ENCODE results near the gene SETD4.

Gene SETD4

DNA sequence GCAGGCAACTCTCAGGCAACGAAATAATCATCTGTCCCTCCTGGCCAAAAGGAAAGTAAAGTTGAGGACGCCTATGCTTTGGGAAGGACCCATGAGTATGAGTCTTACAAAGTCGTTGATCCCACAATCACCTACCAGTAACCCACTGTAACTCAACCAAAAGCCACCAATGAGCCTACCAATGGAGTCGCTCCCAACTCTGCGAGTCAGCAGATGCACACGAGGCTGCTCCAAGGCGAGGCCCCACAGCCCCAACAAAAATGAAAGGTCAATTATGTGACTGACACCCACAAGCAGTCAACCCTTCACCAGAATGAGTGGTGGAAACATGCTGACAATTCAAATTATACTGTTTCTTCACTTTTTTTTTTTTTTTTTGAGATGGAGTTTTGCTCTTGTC, 12.0 kb downstream of the SETD4 start:
- no peak for DNase-seq (ENCODE audit: low read depth in 3 of 3, low spot score in 1 of 3)

DNA sequence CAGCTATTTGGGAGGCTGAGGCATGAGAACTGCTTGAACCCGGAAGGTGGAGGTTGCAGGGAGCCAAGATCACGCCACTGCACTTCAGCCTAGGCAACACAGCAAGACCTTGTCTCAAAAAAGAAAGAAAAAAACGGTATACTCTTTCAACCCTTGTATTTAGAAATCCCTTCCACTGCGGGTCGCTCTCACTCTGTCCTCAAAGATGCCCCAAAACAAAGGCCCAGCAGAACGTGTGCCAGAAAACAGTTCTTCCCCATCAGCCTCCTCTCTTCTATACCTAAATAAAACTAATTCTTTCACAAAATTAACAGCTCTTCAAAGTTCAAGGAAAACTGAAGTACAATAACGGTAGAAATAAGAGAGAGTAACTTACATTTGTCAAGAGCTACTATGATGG, 13.2 kb downstream of the SETD4 start:
- DNase-seq (ENCODE audit: low read depth in 3 of 3, low spot score in 1 of 3) = no peak

DNA sequence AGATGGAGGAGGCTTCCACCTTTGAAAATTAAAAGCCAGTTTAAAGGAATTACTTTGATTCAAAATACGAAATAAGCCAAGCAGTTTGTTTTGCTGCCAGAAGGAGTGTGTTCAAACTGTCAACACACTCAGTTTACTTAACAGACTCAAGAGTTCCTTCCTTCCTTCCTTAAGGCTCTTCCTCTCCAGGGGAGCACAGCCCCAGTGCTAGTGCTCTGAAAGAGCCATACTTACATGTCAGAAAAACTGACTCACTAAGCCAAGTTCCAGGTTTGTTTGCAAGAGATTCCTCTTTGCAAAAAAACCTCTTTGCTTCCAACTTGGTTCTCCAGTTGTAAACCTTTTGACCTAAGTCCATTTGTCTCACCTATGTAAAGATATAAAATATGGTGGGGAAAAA, 14.3 kb downstream of the SETD4 start:
- no peak for DNase-seq (ENCODE audit: low read depth in 3 of 3, low spot score in 1 of 3)

DNA sequence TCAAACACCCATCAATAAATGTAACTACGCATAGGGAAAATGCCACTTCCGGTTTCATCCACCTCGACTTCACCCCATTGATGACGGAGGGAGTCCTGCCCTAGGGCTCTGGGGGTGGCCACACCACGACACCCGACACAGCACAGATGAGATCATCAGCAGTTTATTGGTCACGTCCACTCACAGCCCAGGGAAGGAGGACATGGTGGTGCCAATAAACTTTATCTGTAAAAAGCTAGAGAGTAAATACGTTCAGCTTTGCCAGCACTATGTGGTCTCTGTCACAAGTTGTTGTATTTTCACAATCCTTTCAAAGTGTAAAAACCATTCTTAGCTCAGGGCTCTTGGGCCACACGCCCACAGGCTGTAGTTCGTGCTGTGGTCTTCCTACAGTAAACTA, 16.3 kb downstream of the SETD4 start:
- no peak for DNase-seq (ENCODE audit: low read depth in 3 of 3, low spot score in 1 of 3)

DNA sequence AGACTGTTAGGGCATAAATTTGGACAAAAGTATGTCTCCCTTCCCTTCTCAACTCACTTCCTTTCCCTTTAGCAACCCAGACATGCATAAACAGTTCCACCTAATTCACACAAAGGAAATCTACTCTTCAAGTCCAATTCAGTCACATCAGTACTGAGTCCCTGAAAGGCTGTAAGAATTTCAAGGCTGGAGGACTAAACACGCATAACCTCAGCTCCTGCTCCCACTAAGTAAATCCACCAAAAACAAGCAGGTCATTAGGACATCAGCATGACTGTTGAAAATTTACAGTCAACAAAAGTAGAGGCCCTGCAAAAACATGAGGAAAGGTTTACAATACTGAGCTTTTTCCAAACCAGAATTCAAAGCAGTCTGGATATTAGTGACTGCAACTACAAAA, 18.4 kb downstream of the SETD4 start:
- no peak for DNase-seq (ENCODE audit: low read depth in 3 of 3, low spot score in 1 of 3)

DNA sequence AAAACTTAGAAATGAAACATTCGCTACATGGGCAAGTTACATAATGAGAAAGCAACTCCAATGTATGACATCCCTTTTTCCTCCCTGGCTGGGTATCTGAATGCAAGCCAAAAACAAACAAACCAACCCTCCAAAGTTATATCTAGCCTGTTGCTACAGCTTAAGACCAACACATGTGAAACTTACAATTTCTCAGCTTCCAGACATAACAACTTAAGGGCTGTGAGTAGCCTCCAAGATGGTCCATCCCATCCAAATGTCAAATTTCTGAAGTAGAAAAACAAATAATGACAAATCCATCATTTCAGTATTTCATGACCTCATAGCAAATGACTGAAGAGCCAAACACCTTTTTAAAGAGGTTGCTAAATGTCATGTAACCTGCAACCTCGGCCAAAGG, 19.9 kb downstream of the SETD4 start:
- no peak for DNase-seq (ENCODE audit: low read depth in 3 of 3, low spot score in 1 of 3)

DNA sequence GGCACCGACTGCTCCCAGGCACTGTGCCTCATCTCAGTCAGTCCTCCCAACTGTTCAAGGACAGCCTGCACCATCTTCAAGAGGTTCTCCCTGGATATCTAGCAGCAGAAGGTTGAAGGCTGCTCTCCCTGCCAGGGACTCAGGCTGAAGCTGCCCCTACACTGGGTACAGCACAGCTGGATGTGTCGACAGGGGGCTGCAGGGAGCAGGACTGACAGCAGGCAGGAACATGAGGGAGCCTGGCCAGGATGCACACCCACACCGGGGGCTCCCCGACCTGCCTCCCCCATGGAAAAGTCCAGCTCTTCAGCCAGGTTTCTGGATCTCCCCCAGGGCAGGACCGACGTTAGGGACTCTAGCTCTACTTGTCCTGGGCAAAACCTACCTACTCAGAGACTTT, 20.5 kb downstream of the SETD4 start:
- DNase-seq (ENCODE audit: low read depth in 3 of 3, low spot score in 1 of 3) = no peak

DNA sequence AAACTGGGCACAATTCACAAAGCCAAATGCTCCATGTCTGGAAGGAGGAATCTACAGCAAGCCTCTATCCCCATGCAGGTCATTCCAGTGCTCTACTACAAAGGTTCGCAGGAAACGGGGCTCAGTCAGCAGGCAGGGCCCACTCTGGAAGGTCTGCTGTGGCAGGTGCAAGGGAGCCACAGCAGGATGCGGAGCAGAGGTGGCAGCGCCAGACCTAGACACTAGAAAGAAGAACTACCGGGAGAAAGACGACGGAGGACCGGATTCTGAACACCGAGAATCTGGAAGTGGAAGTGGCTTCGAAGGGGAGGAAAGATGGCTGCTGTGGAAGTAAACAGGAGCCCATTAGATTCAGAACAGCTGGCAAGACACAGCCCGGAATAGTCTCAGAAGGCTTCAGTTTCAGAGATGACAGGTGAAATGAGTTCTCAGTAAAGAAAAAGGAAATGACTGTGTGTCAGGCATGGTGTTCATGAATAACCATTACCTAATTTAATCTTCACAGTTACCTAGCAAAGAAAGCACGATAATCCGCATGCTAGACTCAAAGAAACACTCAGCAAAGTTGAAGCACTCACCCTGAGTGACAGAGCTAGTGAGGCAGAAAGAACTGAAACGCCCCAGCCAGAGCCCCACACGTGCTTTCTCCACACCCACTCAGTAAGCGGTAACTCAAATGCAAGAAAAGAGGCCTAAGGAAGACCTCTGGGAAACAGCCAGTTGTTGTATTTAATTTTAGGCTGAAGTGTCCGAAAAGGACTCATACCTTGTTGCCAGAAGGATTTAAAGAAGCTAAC, 21.4 kb downstream of the SETD4 start:
- DNase-seq (ENCODE audit: low read depth in 3 of 3, low spot score in 1 of 3) = no peak

DNA sequence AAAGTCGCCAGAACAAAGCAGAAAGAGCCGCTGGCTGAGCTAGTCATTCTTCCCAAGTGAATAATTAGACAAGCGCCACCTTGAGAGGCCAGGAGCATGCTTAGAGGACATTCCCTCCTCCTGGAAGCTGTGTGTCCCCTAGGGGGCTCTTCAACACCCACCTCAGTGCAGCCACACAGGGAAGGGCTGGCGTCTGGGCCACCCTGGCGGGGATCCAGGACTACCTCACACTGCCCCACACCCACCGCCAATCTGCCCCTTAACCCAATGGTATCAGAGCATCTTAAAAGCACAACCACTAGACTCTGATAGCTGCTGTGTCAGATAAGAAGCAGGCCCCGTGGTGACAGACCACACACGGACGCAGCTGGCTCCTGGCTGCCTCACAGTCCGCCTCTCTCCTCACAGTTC, 24.9 kb downstream of the SETD4 start:
- no peak for DNase-seq (ENCODE audit: low read depth in 3 of 3, low spot score in 1 of 3)

DNA sequence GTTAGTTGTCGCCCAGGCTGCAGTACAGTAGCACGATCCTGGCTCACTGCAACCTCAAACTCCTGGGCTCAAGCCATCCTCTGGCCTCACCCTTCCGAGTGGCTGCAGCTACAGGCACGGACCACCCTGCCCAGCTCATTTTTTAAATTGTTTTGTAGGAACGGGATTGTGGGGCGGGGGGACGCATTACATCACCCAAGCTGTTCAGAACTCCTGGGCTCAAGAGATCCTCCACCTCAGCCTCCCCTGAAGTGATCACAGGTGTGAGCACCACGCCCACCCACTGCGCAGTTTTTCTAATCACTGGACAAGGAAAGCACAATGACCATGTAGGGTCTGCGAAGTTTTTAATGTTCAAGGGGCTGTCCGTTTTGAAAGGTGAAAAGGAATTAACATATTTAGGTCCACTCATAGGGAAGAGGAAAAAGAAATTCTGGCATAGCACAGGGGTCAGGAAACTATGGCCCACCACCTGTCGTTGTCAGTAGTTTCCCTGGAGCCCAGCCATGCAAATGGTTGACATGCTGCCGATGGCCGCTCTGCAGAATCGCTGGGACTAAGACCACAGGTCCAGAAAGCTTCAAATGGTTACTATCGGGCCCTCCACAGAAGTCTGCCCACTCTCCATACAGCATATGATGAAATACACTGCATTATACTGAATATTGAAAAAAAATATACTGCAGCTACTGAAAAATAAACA, 26.0 kb downstream of the SETD4 start:
- no peak for DNase-seq (ENCODE audit: low read depth in 3 of 3, low spot score in 1 of 3)

DNA sequence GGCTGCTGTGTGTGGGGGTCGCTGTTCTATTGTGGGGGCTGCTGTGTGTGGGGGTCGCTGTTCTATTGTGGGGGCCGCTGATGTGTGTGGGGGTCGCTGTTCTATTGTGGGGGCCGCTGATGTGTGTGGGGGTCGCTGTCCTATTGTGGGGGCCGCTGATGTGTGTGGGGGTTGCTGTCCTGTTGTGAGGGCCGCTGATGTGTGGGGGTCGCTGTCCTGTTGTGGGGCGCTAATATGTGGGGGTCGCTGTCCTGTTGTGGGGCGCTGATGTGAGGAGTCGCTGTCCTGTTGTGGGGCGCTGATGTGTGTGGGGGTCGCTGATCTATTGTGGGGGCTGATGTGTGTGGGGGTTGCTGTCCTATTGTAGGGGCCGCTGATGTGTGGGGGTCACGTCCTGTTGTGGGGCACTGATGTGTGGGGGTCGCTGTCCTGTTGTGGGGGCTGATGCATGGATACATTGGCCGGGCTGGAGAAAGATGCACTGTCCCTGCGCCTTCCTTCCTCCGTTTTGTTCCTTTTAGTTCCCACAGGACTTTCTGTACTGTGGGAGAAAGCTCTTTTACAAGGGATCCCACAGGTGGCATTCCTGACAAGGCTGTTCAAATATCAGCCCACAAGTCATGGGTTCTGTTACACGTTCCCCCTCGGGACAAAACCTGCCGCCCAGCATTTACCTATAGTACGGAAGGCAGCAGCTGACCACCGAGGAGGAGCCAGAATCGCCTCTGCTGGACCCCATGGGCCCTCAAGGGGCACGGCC, 27.5 kb downstream of the SETD4 start:
- no peak for DNase-seq (ENCODE audit: low read depth in 3 of 3, low spot score in 1 of 3)

DNA sequence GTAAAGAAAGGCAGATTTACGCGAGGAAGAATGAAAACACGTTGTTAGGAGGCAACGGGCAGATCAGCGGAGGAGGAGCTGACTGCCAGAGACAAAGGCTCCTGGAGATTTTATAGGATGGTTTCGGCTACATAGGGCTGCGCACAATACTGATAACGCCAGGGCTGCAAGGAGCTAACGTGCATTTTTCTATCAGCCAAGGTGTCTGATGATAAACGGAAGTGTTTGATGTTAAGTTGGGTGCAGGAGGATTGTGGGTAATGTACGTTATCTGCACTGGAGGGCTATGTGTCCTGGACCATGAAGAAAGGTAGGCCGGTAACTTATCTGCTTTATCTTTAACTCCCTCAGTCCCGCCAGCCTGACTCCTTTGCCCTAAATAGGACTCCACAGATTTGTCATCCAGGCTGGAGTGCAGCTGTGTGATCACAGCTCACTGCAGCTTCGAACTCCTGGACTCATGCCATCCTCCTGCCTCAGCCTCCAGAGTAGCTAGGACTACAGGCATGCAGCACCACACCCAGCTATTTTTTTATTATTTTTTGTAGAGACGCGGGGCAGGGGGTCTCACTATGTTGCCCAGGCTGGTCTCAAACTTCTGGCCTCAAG, 29.6 kb downstream of the SETD4 start:
- no peak for DNase-seq (ENCODE audit: low read depth in 3 of 3, low spot score in 1 of 3)

DNA sequence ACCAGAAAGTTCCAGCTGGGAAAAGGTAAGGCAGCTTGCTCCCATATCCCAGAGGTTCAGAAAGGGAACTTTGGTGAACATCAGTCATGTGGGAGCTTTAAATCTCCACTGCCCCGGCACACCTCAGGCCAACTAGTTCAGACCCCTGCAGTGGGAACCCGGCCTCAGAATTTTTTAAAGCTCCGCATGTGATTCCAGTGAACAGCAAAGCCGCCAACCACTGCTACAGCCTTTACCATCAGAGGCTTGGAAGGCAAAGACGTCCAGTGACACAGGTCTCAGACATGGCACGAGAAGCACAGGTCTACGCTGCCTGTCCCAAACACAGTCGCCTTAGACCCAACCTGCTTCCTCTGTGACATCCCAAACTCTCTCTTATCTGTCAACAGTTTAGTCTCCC, 31.0 kb downstream of the SETD4 start:
- DNase-seq (ENCODE audit: low read depth in 3 of 3, low spot score in 1 of 3) = no peak

DNA sequence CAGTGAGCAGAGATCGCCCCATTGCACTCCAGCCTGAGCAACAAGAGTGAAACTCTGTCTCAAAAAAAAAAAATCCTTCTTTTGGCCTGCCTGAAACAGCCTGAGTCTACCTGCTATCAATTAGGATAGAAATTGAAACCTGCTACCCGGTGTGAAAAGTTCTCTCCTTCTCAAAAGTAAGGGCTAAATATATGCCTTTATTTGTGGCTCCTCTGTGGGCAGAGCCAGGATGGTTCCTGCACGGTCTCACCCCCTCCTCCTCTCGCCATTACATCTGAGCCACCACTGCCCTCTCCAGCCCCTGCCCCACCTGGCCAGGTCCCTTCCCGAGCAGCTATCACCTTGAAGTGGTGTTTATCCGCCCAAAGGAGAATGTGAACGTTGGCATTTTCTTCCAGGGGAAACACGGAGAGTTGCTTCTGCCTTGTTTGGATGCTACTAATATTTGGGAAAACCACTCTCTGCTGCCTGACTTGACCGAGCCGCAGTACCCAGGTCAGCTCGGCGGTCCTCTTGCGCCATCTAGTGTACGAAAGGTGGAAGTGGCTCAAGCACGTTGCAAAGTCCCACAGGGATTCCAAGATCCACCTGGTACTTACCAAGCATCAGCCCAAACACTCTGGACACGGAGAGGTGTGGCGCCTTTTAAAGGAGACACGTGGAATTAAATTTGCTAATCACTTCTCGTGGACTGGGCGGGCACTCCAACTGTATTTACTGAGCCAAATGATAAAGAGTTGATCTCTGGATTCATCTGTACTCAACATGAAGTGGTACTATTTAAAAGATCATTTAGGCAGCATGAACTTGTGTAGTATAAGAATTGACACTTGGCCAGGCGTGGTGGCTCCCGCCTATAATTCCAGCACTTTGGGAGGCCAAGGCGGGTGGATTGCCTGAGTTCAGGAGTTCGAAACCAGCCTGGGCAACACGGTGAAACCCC, 31.9 kb downstream of the SETD4 start:
- peak; percentile 21 to 43 (median 37) for DNase-seq (ENCODE audit: low read depth in 3 of 3, low spot score in 1 of 3)

DNA sequence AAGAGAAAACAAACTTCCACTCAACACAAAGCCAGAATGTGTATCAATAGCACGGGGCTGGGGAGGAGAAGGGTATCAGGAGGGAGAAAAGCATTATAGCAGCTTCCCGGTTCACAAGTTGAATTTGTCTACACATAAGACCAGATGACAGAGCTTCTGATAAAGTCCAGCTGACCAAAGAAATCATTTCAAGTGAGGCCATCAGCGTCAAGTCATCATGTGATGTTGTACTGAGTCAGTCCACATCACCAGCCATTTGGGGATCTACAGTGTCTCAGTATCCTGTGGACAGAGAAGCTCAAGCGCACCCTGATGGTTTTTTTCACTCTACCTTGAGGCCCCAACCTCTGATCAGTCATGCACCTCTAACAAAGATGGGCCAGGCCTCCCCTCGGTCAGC, 33.0 kb downstream of the SETD4 start:
- DNase-seq (ENCODE audit: low read depth in 3 of 3, low spot score in 1 of 3) = no peak

DNA sequence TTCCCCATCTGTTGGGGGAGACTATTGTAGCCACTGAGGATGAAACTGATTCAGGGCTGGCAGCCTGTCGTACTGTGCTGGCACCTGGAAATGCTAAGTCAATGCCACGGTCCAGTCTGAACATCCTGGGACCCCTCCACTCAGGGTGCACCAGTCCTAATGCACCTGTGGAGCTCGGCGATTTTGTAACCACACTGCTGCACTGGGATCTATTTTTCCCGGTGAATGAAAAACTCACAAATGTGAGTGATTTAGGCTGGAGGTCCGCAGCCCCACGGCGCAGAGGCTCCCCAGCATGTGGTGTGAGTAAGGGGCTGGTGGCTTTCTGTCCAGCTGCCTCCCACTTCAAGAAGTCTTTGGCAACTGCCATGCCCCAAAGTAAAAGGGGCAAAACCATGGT, 35.5 kb downstream of the SETD4 start:
- DNase-seq (ENCODE audit: low read depth in 3 of 3, low spot score in 1 of 3) = no peak

DNA sequence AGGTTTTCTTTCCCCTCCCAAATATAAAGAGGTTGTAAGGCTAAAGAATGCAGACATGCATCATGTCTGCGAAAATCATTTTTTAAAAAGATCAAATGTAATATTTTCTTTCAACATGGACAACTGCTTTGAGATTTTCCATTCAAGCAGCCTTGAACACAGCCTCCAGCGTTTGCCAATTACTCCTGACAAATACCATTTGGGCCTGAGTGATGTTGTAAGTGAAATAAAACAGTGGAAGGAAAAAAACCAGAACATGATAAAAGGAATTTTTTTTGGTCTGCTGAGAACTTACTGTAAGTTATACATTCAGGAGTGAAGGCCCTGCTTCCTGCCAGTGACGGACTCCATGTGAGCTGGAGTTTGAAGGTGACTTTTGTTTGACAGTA, 37.2 kb downstream of the SETD4 start:
- DNase-seq (ENCODE audit: low read depth in 3 of 3, low spot score in 1 of 3) = no peak

DNA sequence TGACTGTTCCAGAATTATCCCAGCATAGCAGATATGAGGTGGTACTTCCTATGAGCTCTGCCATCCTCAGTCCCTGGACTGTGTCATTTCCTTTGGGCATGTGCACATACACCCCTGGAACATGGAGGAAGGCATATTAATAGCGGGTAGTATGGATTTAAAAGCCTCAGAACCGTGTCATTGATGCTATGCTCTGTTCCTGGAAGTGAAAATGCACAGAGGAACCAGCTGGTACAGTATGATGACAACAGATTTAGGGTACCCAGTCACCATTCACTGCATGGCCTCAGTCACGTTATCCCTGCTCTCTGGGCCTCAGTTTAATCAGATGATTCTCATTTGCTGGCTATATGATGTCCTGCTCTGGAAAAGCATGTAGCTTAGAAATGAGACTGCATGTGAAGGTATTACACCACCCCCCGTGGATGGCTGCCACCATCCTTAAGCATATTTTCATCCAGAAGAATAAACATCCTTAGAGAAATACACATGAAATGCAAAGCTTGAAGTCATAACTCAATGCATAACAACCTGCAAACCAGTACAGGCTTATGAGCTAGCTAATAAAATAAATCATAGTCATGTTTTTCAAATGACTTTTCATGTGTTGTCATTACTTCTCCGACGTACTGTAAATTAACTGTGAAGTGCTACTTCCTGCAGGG, 37.8 kb downstream of the SETD4 start:
- DNase-seq (ENCODE audit: low read depth in 3 of 3, low spot score in 1 of 3) = no peak

DNA sequence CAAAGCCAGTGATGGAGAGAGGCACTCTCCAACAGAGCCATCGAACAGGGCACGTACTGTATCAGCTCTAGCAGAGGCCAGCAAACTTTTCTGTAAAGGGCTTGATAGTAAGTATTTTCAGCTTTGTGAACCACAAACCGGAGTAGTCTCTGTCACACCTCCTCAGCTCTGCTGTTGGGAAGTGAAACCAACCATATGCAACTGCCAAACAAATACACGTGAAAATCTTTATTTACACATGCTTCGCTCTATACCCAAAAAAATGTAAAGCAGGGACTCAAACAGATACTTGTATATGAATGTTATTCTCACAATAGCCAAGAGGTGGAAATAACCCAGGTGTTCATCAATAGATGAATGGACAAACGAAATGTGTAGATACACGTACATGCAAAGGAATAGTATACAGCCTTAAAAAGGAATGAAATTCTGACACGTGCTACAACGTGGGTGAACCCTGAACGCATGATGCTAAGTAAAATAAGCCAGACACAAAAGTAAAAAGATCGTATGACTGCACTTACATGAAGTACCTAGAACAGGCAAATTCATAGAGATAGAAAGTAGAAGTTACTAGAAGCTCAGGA, 39.0 kb downstream of the SETD4 start:
- no peak for DNase-seq (ENCODE audit: low read depth in 3 of 3, low spot score in 1 of 3)

DNA sequence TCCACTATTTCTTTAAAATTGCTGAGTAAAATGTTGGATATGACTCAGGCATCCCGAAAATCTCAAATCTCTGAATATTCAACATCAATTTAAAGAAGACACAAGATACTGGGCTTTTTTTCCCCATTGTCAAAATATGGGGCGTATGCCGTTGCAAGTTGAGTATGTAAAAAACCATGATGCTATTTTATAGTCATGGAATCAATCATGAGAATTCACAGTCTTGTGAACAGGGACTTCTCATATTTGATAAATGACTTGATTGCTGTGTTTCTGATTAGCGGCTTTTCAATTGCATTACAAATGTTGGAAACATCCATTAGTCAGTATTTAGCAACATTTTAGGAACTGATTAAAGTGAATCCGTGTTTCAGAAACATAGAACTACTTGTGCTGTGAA, 45.3 kb downstream of the SETD4 start:
- DNase-seq (ENCODE audit: low read depth in 3 of 3, low spot score in 1 of 3) = no peak
